Esophagus squamous epithelium (tissue), 4 donors: ENCODE results near the gene PMP22.

ENCODE experiments used
- CTCF ChIP-seq, 6 experiments: fragments of 450-650 bp in 4 of 6; fragments of 200-600 bp in 2 of 6; sonication (generic) in 2 of 6; IDR thresholded peaks; one replicate each; pipeline ENCODE4 v1.5.1; 2016 to 2019; ENCODE audit warnings: antibody characterized with exemption in 6 of 6, mild to moderate bottlenecking in 4 of 6, moderate library complexity in 4 of 6
- POLR2A ChIP-seq, 4 donors: fragments of 450-650 bp; IDR thresholded peaks; one replicate each; pipeline ENCODE4 v1.6.1; 2017; ENCODE audit warnings: antibody characterized with exemption in 4 of 4, mild to moderate bottlenecking in 4 of 4, moderate library complexity in 3 of 4

- TF ChIP-seq CTCF (IDR thresholded peaks at IDR 0.05) (no peak), POLR2A (IDR thresholded peaks at IDR 0.05) (peak in 2 of 4 donors; percentile 16 to 27)
Observed at GRCh38 chr17:15265131-15265530, at the start of gene PMP22.
